Activated CD8-positive, alpha-beta memory T cell treated with anti-CD3 and anti-CD28 coated beads for 4 hours (primary cell): ENCODE measurements around the gene HSH2D.
"Not testable (repeated sequence)": the region's sequence is repeated elsewhere in the genome, so short reads cannot be mapped to it uniquely, and the experiment has no call there.

Experiments used
- DNase-seq, 2 donors: peaks; one replicate each; pipeline ENCODE4 v3.0.0-alpha.2; 2020; ENCODE audit warnings: low read depth in 2 of 2

Gene HSH2D, protein sequence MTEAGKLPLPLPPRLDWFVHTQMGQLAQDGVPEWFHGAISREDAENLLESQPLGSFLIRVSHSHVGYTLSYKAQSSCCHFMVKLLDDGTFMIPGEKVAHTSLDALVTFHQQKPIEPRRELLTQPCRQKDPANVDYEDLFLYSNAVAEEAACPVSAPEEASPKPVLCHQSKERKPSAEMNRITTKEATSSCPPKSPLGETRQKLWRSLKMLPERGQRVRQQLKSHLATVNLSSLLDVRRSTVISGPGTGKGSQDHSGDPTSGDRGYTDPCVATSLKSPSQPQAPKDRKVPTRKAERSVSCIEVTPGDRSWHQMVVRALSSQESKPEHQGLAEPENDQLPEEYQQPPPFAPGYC

DNA sequence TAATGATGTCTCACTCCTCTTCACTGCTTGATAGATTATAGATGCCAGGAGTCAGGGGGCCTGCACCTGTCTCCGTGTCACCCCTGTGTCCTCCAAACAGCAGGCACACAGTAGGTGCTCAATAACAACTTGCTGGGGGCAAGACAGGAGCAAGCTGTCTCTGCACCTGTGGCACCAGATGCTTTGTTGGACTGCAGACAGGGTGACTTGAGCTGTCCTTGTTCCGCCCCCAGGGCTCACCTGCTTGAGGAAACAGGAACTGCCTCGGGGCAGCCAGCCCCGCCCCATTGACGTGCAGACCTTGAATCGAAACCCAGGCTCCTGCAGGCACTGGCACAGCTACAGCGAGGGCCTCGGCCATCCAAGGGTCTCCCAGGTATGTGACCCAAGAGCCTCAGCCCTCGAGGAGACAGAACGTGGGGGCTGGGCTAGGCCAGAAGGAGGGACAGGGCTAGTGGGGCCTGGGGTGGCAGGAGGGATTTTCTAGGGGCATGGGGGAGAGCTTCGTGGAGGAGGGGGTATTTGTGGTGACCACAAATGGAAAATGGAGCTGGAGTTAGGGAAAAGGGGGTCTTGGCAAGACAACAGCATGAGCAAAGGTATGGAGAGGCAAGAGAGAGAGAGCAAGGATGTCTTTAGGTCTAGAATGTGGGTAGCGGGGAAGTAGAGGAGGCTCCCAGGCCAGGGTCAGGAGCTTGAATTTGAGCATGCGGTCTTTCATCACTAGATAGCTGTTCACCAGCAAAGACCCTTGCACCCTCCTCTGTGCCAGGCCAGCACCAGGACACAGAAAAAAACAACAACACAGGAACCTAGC, at the start of gene HSH2D:
TSS of gene HSH2D (plus strand) at position 287 of the 817 bp plus-strand sequence. CDS start 5,066 bp downstream, outside the sequence.
- peak; percentile 44 to 73 for DNase-seq

DNA sequence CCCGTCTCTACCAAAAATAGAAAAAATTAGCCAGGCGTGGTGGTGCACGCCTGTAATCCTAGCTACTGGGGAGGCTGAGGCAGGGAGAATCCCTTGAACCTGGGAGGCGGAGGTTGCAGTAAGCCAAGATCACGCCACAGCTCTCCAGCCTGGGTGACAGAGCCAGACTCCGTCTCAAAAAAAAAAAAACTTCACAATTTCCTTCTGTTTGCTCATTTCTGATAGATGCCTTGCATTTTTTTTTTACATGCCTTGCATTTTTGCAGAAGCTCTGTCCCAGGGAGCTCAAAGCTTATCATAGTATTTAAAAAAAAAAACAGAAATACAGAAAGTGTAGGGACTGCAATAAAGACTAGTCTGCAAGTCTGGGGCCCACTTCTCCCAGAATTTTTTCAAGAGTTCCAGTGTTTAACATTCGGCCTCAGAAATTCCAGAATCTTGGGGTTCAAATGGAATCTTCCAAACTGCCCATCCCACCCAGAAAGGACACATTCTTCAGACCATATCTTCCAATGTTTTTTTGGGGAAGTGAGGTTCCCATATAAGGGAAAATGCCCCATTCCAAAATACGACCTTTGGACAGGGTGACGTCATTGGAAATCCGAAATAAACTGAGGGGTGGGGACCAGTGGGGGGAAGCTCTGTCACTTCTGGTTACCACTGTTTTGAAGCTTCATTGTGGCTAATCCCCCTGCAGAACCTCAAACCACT, 49.0 kb upstream of the HSH2D start:
- no peak for DNase-seq

DNA sequence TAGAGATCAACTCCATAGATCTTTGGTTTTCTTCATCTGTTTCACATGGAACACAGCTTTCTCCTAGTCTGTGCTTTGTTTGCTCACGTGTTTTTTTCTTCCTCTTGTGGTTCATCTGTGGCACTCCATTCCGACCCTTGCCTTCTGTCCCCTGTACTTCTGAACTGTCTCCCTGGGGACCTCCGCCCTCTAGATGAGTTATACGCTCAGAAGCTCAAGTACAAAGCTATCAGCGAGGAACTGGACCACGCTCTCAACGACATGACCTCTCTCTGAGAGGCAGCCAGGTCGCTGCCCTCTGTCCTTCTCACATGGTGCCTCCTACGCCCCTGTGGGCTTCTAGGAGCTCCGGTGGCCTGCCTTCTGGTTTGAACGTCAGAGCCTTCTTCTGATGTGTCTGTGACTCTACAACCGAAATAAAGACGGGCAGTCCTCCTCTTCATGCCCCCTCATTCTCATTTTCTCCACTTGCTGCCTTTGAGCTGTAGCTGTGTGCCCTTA, 48.4 kb upstream of the HSH2D start:
- DNase-seq: no peak

DNA sequence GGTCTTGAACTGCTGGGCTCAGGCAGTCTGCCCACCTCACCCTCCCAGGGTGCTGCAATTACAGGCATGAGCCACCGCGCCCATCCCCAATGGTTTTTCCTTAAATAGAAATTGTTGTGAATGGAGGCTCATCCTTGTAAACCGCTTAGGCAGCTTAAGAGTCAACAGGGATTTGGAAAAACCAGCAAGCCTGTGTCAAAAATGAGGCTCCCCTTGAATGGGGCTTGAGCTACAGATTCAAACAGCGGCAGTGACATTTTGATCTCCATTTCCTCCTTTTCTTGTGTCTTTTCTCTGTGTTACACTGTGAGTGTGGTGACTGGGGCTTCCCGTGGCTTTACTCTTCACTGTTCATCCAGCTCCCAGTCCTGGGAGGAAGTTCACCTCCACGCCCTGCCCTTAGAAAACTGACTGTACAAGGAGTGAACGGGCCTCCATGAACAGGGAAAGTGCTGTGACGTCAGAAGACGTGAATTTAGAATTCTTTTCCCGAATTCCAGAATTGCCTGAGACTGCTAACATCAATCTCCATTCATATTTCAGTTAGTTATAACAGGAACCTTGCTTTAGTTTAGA, 47.1 kb upstream of the HSH2D start:
- DNase-seq: no peak

DNA sequence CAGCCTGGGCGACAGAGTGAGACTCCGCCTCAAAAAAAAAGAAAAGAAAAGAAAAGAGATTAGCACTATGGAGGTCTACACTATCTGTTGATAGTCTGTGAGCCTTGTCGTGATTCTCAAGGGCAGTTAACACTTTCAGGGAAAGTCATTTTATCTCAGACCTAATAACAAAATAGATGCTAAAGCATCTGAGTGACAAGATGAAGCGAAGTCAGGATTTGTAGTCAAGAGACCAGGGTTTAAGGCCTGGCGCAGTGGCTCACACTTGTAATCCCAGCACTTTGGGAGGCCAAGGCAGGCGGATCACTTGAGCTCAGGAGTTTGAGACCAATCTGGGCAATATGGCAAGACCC, 45.1 kb upstream of the HSH2D start:
- no peak for DNase-seq

DNA sequence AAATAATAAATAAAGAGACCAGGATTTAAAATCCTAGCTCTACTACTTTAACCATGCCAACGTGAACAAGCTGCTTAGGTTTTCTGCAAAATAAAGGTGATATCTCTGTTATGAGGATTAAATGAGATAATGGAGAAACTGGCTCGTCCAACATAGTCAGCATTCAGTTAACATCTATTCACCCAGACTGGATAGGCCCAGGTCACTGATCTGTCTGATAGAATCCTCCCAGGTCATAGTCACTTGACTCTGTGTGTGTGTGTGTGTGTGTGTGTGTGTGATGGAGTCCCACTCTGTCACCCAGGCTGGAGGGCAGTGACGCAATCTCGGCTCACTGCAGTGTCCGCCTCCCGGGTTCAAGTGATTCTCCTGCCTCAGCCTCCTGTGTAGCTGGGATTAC, 44.7 kb upstream of the HSH2D start:
- DNase-seq: no peak

DNA sequence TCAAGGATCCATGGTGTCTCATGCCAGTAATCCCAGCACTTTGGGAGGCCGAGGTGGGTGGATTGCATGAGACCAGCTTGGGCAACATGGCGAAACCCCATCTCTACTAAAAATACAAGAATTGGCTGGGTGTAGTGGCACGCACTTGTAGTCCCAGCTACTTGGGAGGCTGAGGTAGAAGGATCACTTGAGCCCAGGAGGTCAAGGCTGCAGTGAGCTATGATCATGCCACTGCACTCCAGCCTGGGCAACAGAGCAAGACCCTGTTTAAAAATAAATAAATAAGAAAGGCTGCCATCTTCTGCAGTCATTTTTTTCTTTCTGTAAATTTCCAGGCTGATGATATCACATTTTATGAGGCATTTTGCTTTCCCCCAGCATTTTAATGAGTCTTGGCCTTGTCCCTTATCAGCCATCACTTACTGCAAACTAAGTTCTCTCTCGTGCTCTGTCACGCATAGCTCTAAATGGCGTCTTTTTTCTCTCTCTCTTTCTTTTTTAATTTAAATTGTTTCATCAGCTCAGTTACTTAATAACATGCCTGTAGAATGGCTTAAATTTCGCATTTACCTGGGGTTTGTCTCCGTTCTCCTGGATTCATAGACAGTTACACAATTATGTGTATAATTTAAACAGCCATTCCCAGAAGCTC, 44.0 kb upstream of the HSH2D start:
- DNase-seq: not testable (repeated sequence)

DNA sequence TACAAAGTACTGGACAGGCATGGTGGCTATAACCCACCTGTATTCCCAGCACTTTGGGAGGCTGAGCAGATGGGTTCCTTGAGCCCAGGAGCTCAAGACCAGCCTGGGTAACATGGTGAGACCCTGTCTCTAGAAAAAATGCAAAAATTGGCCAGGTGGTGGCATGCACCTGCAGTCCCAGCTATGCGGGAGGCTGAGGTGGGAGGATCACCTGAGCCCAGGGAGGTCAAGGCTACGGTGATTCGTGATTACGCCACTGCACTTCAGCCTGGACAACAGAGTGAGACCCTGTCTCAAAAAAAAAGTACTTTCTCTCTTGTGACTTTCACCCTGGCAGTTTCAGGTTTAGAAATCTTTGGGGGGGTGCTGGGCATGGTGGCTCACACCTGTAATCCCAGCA, 43.0 kb upstream of the HSH2D start:
- DNase-seq: no peak

DNA sequence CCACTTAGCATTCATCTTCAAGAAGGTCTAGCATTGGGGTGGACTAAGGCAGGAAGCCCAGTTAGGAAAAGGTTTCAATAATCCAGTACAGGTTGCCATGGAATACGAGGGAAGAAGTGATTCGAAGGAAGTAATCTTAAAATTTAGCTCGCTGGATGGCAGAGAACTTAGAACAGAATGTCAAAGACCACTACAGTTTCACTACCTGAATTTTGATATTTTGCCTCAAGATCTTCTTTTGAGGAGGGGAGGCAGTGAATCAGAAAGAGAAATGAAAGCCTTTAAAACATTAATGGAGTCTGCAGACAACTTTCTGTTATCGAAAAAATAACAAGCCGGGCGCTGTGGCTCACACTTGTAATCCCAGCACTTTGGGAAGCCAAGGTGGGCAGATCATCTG, 38.8 kb upstream of the HSH2D start:
- DNase-seq: no peak

DNA sequence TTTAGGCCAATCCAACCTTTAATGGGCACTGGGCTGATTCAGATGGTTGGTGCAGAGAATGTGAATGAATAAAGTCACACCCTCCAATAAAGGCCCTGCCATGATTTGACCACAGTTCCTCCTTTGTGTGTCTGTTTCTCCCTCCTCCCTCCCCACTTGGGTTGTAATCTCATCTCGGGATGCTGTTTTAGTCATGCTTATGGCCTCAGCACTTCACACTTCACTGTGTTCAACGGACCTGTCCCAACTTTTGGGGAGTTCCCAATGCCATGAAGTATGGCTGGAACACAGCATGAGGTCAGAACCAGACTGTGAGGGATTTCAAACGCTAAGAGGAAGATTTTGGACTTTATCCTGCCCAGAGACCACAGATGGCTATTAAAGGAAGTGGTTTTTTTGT, 37.4 kb upstream of the HSH2D start:
- DNase-seq: no peak

DNA sequence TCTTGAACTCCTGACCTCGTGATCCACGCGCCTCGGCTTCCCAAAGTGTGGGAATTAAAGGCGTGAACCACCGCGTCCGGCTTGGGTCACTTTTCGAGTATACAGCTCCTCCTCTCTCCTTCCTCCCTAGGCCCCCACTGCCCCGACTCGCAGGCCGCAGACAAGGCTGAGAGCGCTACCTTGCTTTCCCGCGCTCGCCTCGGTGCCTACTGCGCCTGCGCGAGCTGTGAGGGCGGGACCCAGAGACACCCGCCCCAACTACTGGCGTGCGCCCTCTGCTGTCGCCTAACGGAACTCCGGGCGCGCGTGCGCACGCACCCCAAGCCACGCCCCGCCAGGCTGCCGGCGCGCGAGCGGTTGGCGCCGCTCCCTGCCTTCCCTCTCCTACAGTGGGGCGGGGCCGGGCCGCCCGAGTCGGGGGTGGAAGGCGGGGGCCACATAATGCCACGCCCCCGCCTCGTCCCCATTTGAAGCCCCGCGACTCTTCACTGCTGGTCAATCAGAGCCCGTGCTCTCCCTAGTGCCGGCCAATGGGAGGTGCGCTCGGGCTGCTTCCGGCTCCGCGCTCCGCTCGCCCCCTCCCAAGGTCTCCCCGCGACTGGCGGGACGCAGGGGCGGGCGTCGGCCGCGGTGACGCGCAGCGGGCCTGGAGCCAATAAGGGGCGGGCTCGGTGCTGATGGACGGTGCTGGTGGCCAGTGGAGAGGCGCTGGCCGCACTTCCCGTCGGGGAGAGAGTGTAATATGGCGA, 32.2 kb upstream of the HSH2D start, which contains the start of gene RAB8A:
TSS of gene RAB8A (plus strand) at position 730 of the 749 bp plus-strand sequence. CDS start at position 743, 13 bp downstream.
- peak; percentile 96 to 98 for DNase-seq

DNA sequence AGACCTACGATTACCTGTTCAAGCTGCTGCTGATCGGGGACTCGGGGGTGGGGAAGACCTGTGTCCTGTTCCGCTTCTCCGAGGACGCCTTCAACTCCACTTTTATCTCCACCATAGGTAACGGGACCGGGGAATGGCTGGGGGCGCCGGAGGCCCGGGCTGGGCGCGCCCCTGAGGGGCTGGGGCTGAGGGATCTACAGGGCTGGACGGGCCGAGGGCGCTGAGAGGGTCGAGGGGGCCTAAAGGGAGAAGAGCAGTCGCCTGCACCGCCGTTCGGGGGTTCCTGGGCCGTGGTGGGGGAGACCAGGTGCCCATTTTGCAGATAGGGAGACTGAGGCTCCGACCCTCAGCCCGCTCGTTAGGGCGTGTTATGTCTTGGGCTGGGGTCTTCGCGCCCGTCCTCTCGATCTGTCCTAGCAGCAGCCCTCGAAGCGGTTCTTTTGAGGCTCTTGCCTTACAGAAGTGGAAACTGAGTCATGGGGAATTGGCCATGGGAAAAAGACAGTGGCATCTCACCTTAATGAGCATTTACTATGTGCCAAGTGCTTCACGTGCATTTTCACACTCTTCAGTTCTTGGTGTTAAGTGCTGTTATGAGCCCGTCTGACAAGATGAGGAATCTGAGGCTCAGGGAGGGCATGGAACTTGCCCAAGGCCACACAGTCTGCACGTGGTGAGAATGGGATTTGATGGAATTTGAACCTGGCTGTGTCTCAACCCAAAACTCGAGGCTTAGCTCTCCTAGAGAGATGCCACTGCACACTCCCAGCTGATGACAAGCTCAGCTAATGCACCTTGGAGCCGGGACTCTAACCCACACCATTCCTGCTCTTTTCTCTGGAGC, 31.4 kb upstream of the HSH2D start:
- no peak for DNase-seq

DNA sequence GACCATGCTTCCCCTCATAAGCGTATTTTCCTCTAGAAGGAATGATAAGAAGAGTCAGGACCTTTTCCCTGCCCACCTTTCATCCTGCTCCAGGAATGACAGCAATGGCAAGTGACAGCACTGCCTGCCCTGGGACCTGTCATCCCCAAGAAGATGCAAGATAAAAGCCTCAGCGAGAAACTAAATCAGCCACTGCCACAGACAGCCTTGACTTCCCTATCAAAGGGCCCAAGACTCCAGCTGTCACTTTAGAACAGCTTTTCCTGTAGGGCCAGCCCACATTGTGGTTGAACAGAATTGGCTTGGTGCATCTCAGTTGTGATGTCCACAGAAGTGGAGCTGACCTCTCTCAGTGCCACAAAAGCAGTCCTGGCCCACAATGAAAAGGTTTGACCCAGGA, 30.7 kb upstream of the HSH2D start:
- DNase-seq: no peak

DNA sequence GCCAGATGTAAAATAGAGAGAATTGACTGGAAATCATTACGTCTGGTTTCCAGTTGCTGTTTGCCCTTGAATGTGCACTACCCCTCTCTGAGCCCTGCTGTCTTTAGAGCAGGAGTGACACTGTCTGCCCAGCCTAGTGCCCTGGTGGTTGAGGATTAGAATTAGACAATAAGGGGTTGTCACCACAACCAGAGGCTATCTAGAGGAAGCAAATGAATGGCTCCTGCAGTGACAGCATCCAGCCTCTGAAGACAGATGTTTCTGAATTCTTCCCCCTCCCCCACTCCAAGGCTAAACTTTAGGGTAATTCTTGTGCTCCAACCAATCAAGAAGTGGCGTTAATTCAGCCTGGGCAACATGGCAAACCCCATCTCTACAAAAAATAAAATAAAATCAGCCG, 29.8 kb upstream of the HSH2D start:
- no peak for DNase-seq

DNA sequence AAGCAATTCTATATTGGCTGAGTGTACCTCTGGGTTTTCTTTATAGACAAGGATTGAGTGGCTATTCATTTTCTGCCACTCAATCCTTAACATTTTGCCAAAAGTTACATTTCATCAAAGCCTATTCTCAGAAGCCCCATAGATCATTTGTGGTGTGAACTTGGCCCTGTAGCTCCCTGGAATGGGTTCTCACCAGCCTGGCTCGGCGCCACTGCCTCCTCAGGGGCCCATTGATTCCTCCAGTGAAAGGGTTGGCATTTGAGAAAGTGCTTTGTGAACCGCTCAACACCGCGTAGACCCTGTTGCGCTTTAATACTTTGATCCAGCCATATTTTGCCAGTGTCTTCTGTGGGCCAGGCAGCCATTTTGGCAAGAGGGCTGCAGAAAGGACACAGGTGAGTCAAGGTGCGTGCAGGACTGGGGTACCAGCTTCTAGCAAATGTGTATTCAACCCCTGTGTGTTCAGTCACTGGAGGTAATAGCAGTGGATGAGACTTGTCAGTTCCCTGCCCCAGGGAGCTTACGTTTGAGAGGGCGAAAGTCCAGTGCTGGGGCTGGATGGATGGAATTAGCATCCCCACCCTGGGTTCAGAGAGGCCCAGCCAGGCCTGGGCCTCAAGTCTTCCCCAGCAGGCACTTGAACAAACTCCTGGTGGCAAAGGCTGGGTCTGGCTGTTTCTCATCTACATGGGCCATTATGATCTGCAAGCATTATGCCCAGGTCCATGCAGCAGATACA, 28.0 kb upstream of the HSH2D start:
- DNase-seq: no peak

DNA sequence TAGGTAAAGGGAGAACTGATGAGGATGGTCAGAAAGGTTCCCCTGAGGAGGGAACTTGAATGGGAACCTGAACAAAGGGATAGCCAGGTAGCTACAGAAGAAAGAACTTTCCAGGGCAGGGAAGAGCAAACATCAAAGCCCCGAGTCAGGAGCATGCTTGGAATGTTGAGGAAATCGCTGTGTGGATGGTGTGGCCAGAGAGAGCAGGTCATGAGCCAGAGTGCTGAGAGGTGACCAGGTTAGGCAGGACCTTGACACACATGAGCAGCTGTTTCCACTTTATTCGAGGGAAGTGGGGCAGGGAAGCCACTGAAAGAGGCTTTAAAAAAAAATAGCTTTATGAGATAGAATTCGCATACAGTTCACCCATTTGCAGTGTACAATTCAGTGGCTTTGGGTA, 27.4 kb upstream of the HSH2D start:
- no peak for DNase-seq

DNA sequence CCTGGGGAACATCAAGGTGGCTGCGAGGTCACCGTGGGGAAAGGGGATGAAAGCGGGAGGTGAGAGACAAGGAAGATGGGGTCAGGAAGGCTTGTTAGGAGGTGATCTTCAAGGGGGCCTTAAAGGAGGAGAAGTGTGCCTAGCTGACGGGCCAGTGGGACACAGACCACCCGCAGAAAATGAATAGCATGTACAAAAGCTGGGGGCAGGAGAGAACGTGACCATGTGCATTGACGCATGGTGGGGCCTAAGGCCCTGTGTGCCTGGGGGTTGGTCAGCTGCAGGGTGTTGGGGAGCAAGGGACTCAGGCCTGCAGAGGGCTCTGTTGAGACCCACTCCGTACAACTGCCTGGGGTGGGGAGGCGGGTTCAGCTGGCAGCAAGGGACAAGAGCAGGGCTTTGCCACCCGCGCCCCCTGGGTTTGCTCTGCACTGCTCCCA, 25.9 kb upstream of the HSH2D start:
- no peak for DNase-seq

DNA sequence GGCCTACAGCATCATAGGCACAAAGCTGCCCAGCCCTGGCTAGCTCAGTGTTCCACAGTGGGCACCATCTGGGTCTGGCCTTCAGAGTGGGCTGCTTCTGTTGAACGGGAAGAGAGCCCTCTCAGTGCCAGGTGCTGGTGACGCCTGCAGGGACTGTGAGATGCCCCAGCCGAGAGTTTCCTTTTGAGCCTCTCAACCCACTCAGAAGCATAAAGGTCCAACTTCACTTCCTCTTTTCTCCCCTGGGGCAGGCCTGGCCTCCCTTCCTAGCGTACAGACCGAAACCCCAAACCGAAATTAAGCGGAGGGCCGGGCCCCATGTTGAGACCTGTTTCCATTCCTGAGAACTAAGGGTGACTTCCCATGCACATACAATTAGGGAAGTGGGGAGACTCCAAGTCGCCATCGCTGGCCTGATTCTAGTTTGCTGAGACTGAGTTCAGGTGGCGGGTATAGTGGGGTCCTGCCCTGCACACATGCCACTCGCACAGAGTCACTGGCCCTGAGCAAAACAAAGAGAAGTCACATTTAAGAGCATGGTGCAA, 24.9 kb upstream of the HSH2D start:
- DNase-seq: no peak
